Hepatocyte (in vitro differentiated cells): ENCODE results near the gene NOL8. TPM values are rescaled to one million over a fixed set of nuclear protein-coding genes. Genes with fewer than 3 reads are reported as not detected.

ENCODE experiments used
- DNase-seq: peaks from one replicate; pipeline ENCODE4 v3.0.0-alpha.2; 2016; ENCODE audit warnings: low spot score
- H2AFZ ChIP-seq: fragments of 200-600 bp; sonication (generic); 2 replicates; pipeline ENCODE4 v1.6.0; 2016; ENCODE audit warnings: antibody characterized with exemption, mild to moderate bottlenecking
- H3K27ac ChIP-seq: fragments of 200-600 bp; sonication (generic); 2 replicates; pipeline ENCODE4 v1.5.1; 2016; ENCODE audit warnings: mild to moderate bottlenecking
- H3K27me3 ChIP-seq: fragments of 200-600 bp; sonication (generic); 2 replicates; pipeline ENCODE4 v1.6.1; 2016
- H3K36me3 ChIP-seq: fragments of 200-600 bp; sonication (generic); replicated peaks from 2 replicates; pipeline ENCODE4 v1.5.1; 2016; ENCODE audit warnings: low read depth; ENCODE audit not compliant: insufficient read depth
- H3K4me1 ChIP-seq: fragments of 200-600 bp; sonication (generic); 2 replicates; pipeline ENCODE4 v1.5.1; 2016; ENCODE audit warnings: mild to moderate bottlenecking, moderate library complexity; ENCODE audit not compliant: insufficient read depth
- H3K4me2 ChIP-seq: fragments of 200-600 bp; sonication (generic); 2 replicates; pipeline ENCODE4 v1.6.0; 2016
- H3K4me3 ChIP-seq: fragments of 200-600 bp; sonication (generic); 2 replicates; pipeline ENCODE4 v1.5.1; 2016; ENCODE audit warnings: mild to moderate bottlenecking
- H3K79me2 ChIP-seq: fragments of 200-600 bp; sonication (generic); 2 replicates; pipeline ENCODE4 v1.6.0; 2017; ENCODE audit warnings: mild to moderate bottlenecking
- H3K9me2 ChIP-seq: fragments of 200-600 bp; sonication (generic); replicated peaks from 2 replicates; pipeline ENCODE4 v1.6.0; 2017; ENCODE audit warnings: mild to moderate bottlenecking; ENCODE audit not compliant: insufficient read depth
- H3K9me3 ChIP-seq: fragments of 200-600 bp; sonication (generic); 2 replicates; pipeline ENCODE4 v1.5.1; 2016; ENCODE audit warnings: low read depth, mild to moderate bottlenecking
- H4K20me1 ChIP-seq: fragments of 200-600 bp; sonication (generic); 2 replicates; pipeline ENCODE4 v1.6.0; 2016; ENCODE audit warnings: mild to moderate bottlenecking; ENCODE audit not compliant: insufficient read depth, poor library complexity, severe bottlenecking
- EZH2 ChIP-seq: fragments of 200-600 bp; sonication (generic); IDR thresholded peaks from 2 replicates; pipeline ENCODE4 v1.6.1; 2016; ENCODE audit warnings: antibody characterized with exemption, mild to moderate bottlenecking, borderline replicate concordance
- EZH2phosphoT487 ChIP-seq: fragments of 200-600 bp; sonication (generic); IDR thresholded peaks from one replicate; pipeline ENCODE4 v1.6.1; 2018; ENCODE audit warnings: antibody characterized with exemption, mild to moderate bottlenecking, low read depth, moderate library complexity; ENCODE audit not compliant: unreplicated experiment, severe bottlenecking
- WGBS: methylation state at CpG from one replicate; pipeline ENCODE4 v1.1.6; 2016; ENCODE audit warnings: low lambda C conversion rate; ENCODE audit errors: missing lambda C conversion rate; 5-methylcytosine and 5-hydroxymethylcytosine counted together
- polyA plus RNA-seq: library from polyadenylated mRNA; unstranded; fragments of >200 nt; fragmentation: Nextera tagmentation; extraction: Ambion mirVana; gene quantifications from 2 replicates; pipeline ENCODE4 v1.2.1, GENCODE V29; 2016
- total RNA-seq: library from RNA; depleted of rRNA; stranded (reverse); fragments of >200 nt; gene quantifications from 2 replicates; pipeline ENCODE4 v1.2.3, GENCODE V29; 2014
- TF ChIP-seq, protein P1 (sequence below): fragments of 200-600 bp; sonication (generic); IDR thresholded peaks from 2 replicates; pipeline ENCODE4 v1.5.1; 2016; ENCODE audit warnings: antibody characterized with exemption, mild to moderate bottlenecking; ENCODE audit not compliant: poor library complexity

The NOL8 gene
- total and polyA plus RNA-seq, 2 experiments from 2014 or later = 17.5 to 28.9 TPM

DNA sequence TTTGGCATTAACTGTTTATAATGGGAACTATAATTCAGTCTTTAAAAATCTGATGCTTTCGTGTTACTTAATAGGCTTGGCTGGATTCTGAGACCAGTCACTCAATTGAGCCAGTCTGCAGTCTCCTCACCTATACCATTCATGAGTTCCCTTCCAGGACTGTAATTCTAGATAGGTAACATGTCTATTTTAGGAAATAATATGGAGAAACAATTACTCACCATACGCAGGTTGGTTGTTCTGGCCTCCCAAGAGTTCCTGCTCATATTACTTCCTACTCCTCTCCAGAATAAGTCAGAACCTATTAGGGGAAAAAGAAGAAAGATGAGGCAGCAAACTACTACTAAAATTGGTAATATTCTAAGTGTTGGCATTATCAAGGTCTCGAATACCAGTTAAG, 27.1 kb downstream of the NOL8 start:
- no peak for DNase-seq
- Histone ChIP-seq H3K9me3 (no peaks in the 10 kb centered on the region), H3K27ac (no peak overlapping the region), H3K79me2 (peaks cover 4% of the 10 kb centered on the region), H2AFZ (no peak overlapping the region), H3K36me3 (no peaks in the 10 kb centered on the region), H4K20me1 (no peaks in the 10 kb centered on the region), H3K4me3 (no peak overlapping the region), H3K4me1 (peaks cover 14% of the 10 kb centered on the region), H3K4me2 (no peak overlapping the region), H3K9me2 (no peaks in the 10 kb centered on the region), H3K27me3 (no peaks in the 10 kb centered on the region)
- 97% methylated on average over 3 of the region's 3 CpGs for WGBS
- TF ChIP-seq EZH2 (no peak), EZH2phosphoT487 (no peak)
- TF ChIP-seq, protein P1, sequence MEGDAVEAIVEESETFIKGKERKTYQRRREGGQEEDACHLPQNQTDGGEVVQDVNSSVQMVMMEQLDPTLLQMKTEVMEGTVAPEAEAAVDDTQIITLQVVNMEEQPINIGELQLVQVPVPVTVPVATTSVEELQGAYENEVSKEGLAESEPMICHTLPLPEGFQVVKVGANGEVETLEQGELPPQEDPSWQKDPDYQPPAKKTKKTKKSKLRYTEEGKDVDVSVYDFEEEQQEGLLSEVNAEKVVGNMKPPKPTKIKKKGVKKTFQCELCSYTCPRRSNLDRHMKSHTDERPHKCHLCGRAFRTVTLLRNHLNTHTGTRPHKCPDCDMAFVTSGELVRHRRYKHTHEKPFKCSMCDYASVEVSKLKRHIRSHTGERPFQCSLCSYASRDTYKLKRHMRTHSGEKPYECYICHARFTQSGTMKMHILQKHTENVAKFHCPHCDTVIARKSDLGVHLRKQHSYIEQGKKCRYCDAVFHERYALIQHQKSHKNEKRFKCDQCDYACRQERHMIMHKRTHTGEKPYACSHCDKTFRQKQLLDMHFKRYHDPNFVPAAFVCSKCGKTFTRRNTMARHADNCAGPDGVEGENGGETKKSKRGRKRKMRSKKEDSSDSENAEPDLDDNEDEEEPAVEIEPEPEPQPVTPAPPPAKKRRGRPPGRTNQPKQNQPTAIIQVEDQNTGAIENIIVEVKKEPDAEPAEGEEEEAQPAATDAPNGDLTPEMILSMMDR = no peak

DNA sequence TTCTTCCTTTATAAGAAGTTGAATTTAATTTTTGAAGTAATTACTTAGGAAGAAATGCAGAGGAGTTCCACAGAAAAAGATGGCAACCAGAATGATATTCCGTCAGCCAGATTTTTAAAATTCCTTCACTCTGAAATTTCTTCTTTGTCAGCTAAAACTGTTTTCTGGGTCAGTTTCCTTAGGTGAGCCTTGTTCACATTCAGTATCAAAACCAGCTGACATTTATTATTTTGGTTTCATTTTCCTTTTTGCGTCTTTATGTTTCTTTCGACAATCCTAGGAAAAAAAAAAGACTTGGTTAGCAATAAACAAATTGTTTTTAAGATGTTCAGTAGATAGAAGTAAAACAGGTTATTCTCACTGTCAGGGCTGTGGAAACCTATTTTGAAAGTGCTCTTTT, 27.5 kb downstream of the NOL8 start:
- no peak overlapping the region for H3K4me3 ChIP-seq
- no peaks in the 10 kb centered on the region for H3K36me3 ChIP-seq
- TF ChIP-seq EZH2 (no peak), EZH2phosphoT487 (no peak)
- TF ChIP-seq, protein P1 = no peak
- H3K9me2 ChIP-seq = no peaks in the 10 kb centered on the region
- no peaks in the 10 kb centered on the region for H3K27me3 ChIP-seq
- H3K9me3 ChIP-seq = no peaks in the 10 kb centered on the region
- DNase-seq = no peak
- peaks cover 16% of the 10 kb centered on the region for H3K4me1 ChIP-seq
- H3K4me2 ChIP-seq = no peak overlapping the region
- H3K27ac ChIP-seq = no peak overlapping the region
- H4K20me1 ChIP-seq = no peaks in the 10 kb centered on the region
- H3K79me2 ChIP-seq = peaks cover 8% of the 10 kb centered on the region
- 99% methylated on average over 3 of the region's 3 CpGs for WGBS
- no peak overlapping the region for H2AFZ ChIP-seq

DNA sequence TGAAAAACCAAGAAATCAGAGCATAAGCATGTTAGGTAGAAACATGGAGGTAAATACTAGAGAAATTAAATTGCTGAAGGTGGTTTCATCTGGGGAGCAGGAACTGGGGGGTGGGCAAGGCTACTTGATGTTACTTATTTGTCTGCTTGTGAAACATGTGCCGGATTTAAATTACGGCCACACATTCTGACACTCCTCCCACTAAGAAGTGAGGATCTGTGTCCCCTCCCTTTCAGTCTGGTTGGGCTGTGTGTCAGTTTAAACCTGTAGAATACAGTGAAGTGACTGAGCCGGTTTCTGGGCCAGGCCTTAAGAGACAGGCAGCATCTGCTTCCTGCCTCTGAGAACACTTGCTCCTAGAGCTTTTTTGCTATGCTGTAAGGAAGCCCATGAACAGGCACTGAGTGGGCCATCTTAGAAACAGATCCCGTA, 29.3 kb downstream of the NOL8 start:
- 52% methylated on average over 4 of the region's 4 CpGs for WGBS
- Histone ChIP-seq H3K79me2 (peaks cover 26% of the 10 kb centered on the region), H3K27me3 (no peaks in the 10 kb centered on the region), H4K20me1 (no peaks in the 10 kb centered on the region), H3K9me3 (no peaks in the 10 kb centered on the region), H2AFZ (peak overlapping the region; percentile 36), H3K27ac (peak overlapping the region; percentile 86), H3K4me1 (peaks cover 25% of the 10 kb centered on the region), H3K4me3 (no peak overlapping the region), H3K9me2 (no peaks in the 10 kb centered on the region), H3K36me3 (no peaks in the 10 kb centered on the region), H3K4me2 (peak overlapping the region; percentile 84)
- no peak for TF ChIP-seq EZH2
- TF ChIP-seq EZH2phosphoT487 = no peak
- TF ChIP-seq, protein P1 = no peak
- DNase-seq = peak; percentile 28
